Measurements from ENCODE around the gene ASCL3. TPM values are rescaled to one million over a fixed set of nuclear protein-coding genes. Genes with fewer than 3 reads are reported as not detected.

The ASCL3 gene
- total RNA-seq, 1 donor from 2014 or later, result not detected

DNA sequence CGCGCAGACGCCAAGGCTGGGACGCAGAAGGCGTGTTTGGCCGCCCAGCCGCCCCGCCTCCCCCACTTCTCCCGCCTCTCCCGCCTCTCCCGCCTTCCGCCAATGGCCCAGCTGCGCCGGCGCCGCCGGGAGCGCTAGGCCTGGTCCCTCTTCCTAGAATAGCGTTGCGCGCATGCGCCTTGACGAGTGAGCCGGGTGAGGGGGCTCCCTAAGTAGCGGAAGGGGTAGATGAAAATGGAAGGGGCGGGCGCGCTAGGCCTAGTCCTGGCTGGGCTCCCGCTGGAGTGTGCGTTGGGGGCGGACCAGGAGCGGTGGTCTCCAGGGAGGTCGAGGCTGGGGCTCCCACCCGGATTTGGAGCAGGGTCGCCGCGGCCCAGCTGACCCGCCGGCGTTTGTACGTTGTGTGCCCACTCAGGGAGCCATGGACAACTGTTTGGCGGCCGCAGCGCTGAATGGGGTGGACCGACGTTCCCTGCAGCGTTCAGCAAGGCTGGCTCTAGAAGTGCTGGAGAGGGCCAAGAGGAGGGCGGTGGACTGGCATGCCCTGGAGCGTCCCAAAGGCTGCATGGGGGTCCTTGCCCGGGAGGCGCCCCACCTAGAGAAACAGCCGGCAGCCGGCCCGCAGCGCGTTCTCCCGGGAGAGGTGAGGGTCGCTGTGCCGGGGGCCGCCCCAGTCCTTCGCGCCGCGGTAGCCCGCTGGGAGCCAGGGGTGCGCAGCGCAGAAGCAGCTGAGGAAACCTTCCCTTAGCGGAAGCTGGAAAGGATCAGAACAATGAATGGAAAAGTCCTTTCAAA lies 31.6 kb downstream of the ASCL3 start, which contains the start of gene AKIP1:
Gene AKIP1, plus strand, starts transcription at position 161 of the 795 bp plus-strand sequence. Its CDS starts 261 bp downstream, at position 422.
- peak; percentile 98 for ATAC-seq
- Histone ChIP-seq H3K9me3 (no peaks in the 10 kb centered on the region), H3K27ac (peak within 1 kb of the TSS; percentile 86), H3K27me3 (no peaks in the 10 kb centered on the region), H3K4me3 (peak within 1 kb of the TSS; percentile 97), H3K4me1 (peaks cover 32% of the 10 kb centered on the region), H3K36me3 (peaks cover 10% of the 10 kb centered on the region)
- intact Hi-C loops (cut with DNase I), result no loop called here
- peak; percentile 98 for DNase-seq
- TF ChIP-seq, protein P1, sequence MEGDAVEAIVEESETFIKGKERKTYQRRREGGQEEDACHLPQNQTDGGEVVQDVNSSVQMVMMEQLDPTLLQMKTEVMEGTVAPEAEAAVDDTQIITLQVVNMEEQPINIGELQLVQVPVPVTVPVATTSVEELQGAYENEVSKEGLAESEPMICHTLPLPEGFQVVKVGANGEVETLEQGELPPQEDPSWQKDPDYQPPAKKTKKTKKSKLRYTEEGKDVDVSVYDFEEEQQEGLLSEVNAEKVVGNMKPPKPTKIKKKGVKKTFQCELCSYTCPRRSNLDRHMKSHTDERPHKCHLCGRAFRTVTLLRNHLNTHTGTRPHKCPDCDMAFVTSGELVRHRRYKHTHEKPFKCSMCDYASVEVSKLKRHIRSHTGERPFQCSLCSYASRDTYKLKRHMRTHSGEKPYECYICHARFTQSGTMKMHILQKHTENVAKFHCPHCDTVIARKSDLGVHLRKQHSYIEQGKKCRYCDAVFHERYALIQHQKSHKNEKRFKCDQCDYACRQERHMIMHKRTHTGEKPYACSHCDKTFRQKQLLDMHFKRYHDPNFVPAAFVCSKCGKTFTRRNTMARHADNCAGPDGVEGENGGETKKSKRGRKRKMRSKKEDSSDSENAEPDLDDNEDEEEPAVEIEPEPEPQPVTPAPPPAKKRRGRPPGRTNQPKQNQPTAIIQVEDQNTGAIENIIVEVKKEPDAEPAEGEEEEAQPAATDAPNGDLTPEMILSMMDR (IDR thresholded peaks at IDR 0.05), result no peak

GRCh38 chr11:8910649-8911026 lies 32.2 kb downstream of the ASCL3 start:
- Histone ChIP-seq H3K4me1 (peaks cover 32% of the 10 kb centered on the region), H3K36me3 (peaks cover 9% of the 10 kb centered on the region), H3K27me3 (no peaks in the 10 kb centered on the region), H3K27ac (no peak overlapping the region), H3K4me3 (peak overlapping the region; percentile 97), H3K9me3 (no peaks in the 10 kb centered on the region)
- no peak for DNase-seq
- peak; percentile 12 for ATAC-seq
- TF ChIP-seq, protein P1 (IDR thresholded peaks at IDR 0.05), result no peak
- intact Hi-C loops (cut with DNase I), result no loop called here

DNA sequence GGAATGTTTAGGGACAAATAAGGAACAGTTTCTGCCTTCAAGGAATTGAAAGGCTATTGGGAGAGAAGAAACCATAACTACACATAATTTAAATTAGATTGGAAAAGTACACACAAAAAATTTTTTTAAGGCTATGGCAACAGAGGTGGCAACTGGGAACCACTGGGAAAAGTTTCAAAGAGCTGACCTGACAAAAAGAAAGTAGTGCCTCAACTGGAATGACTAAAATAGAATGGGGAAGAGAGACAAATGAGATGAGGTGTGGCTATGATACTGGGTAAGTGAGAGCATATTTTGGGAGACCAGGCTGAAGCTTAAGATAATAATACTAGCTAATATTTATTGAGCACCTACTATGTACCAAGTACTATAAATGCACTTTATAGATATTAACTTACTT lies 34.7 kb downstream of the ASCL3 start:
- Histone ChIP-seq H3K4me3 (no peak overlapping the region), H3K9me3 (no peaks in the 10 kb centered on the region), H3K27ac (no peak overlapping the region), H3K27me3 (no peaks in the 10 kb centered on the region), H3K36me3 (no peaks in the 10 kb centered on the region), H3K4me1 (peaks cover 14% of the 10 kb centered on the region)
- intact Hi-C loops (cut with DNase I), result no loop called here
- TF ChIP-seq, protein P1 (IDR thresholded peaks at IDR 0.05), result no peak
- DNase-seq, result no peak
- no peak for ATAC-seq

DNA sequence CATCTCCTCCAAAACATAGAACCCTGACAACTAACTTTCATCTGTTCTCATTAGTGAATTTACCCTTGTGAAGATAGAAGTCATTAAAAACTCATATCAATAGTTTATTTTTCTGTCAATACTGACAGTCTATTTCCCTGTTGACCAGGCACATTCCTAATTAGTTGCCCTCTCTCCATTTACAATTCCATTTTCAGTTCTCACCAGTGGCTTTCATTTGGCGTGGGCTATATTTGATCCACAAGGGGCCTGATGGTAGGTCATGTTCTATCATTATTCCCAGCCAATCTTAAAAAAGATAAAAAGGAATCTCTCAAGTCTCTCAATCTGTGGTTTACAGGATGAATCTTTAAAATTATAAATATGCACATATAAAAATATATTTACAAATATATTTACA lies 35.7 kb downstream of the ASCL3 start:
- ATAC-seq (no peak), DNase-seq (no peak)
- Histone ChIP-seq H3K27me3 (no peaks in the 10 kb centered on the region), H3K27ac (no peak overlapping the region), H3K4me1 (peaks cover 8% of the 10 kb centered on the region), H3K9me3 (no peaks in the 10 kb centered on the region), H3K36me3 (no peaks in the 10 kb centered on the region), H3K4me3 (no peak overlapping the region)
- TF ChIP-seq, protein P1 (IDR thresholded peaks at IDR 0.05), result no peak
- intact Hi-C loops (cut with DNase I), result no loop called here

DNA sequence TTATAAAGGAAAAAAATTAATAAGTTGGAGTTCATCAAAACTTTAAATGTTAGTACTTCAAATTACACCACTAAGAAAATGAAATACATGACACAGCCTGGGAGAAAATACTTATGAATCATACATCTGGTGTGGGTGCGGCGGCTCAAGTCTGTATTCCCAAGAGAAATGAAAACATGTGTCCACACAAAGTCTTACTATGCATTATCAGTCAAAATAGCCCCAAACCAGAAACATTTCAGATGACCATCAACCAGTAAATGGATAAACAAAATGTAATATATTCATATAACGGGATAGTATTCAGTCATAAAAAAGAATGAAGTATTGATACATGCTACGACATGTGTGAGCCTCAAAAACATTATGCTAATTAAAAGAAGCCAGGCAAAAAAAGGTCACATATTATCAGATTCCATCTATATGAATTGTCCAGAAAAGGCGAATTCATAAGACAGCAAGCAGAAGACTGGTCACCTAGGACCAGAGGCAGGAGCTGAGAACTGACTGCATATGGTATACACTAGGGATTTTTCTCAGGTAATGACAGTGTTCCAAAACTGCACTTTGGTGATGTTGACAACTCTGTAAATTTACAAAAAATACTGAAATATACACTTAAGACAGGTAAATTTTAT lies 37.2 kb downstream of the ASCL3 start:
- TF ChIP-seq, protein P1 (IDR thresholded peaks at IDR 0.05), result no peak
- intact Hi-C loops (cut with DNase I), result no loop called here
- no peaks in the 10 kb centered on the region for H3K9me3 ChIP-seq
- no peak overlapping the region for H3K4me3 ChIP-seq
- ATAC-seq (no peak), DNase-seq (no peak)
- no peaks in the 10 kb centered on the region for H3K27me3 ChIP-seq
- no peak overlapping the region for H3K27ac ChIP-seq
- peaks cover 8% of the 10 kb centered on the region for H3K4me1 ChIP-seq
- no peaks in the 10 kb centered on the region for H3K36me3 ChIP-seq

Data from upper lobe of right lung (tissue), 1 donor.